Osteocyte (in vitro differentiated cells): Measurements from ENCODE around the gene RARB. TPM values are rescaled to one million over a fixed set of nuclear protein-coding genes. Genes with fewer than 3 reads are reported as not detected.
A peak's percentile ranks its signal among the peaks of the same experiment; 100 is the strongest.

Source experiments
- DNase-seq: peaks from one replicate; pipeline ENCODE4 v3.0.0; 2021; ENCODE audit warnings: mixed read lengths; ENCODE audit not compliant: unreplicated experiment; ENCODE audit errors: extremely low spot score
- H3K27ac Mint-ChIP-seq: one replicate; pipeline ENCODE4 v1.8.0; 2021; ENCODE audit warnings: mild to moderate bottlenecking, mixed read lengths; ENCODE audit not compliant: unreplicated experiment
- H3K27me3 Mint-ChIP-seq: one replicate; pipeline ENCODE4 v1.8.0; 2021; ENCODE audit warnings: mixed read lengths; ENCODE audit not compliant: unreplicated experiment
- H3K36me3 Mint-ChIP-seq: one replicate; pipeline ENCODE4 v1.8.0; 2021; ENCODE audit warnings: mixed read lengths; ENCODE audit not compliant: unreplicated experiment
- H3K4me1 Mint-ChIP-seq: one replicate; pipeline ENCODE4 v1.8.0; 2021; ENCODE audit warnings: mixed read lengths; ENCODE audit not compliant: unreplicated experiment
- H3K4me3 Mint-ChIP-seq: one replicate; pipeline ENCODE4 v1.8.0; 2021; ENCODE audit warnings: mild to moderate bottlenecking, moderate library complexity, mixed read lengths; ENCODE audit not compliant: unreplicated experiment
- H3K9me3 Mint-ChIP-seq: one replicate; pipeline ENCODE4 v1.8.0; 2021; ENCODE audit warnings: mixed read lengths; ENCODE audit not compliant: unreplicated experiment
- CTCF ChIP-seq: fragments of 200-600 bp; sonication (generic); IDR thresholded peaks from 2 replicates; pipeline ENCODE4 v1.5.0; 2021; ENCODE audit warnings: antibody characterized with exemption, mild to moderate bottlenecking, moderate library complexity
- total RNA-seq: library from RNA; stranded (reverse); gene quantifications from 2 replicates; pipeline ENCODE4 v1.2.1, GENCODE V29; 2021

The RARB gene
- total RNA-seq, 1 donor from 2014 or later = 4.8 TPM

- H3K27me3 Mint-ChIP-seq = no peaks in the 10 kb centered on the region
- no peak for DNase-seq
- no peak overlapping the region for H3K4me3 Mint-ChIP-seq
- no peak for TF ChIP-seq CTCF
- H3K9me3 Mint-ChIP-seq = no peaks in the 10 kb centered on the region
- no peaks in the 10 kb centered on the region for H3K36me3 Mint-ChIP-seq
- H3K4me1 Mint-ChIP-seq = peaks cover 70% of the 10 kb centered on the region
- no peak overlapping the region for H3K27ac Mint-ChIP-seq
Observed at GRCh38 chr3:25452192-25452591, 24.1 kb downstream of the RARB start.

GRCh38 chr3:25452740-25453139 is 24.7 kb downstream of the RARB start:
- Mint-ChIP-seq H3K4me1 (peaks cover 70% of the 10 kb centered on the region), H3K36me3 (no peaks in the 10 kb centered on the region), H3K9me3 (no peaks in the 10 kb centered on the region), H3K4me3 (no peak overlapping the region), H3K27ac (no peak overlapping the region), H3K27me3 (no peaks in the 10 kb centered on the region)
- DNase-seq = no peak
- no peak for TF ChIP-seq CTCF

GRCh38 chr3:25453619-25454004 is 25.5 kb downstream of the RARB start:
- peak overlapping the region; percentile 44 for H3K4me3 Mint-ChIP-seq
- H3K27ac Mint-ChIP-seq = peak overlapping the region; percentile 90
- no peak for DNase-seq
- TF ChIP-seq CTCF = no peak
- no peaks in the 10 kb centered on the region for H3K9me3 Mint-ChIP-seq
- H3K4me1 Mint-ChIP-seq = peaks cover 70% of the 10 kb centered on the region
- H3K27me3 Mint-ChIP-seq = no peaks in the 10 kb centered on the region
- no peaks in the 10 kb centered on the region for H3K36me3 Mint-ChIP-seq

- Mint-ChIP-seq H3K27me3 (no peaks in the 10 kb centered on the region), H3K4me3 (peak overlapping the region; percentile 44), H3K9me3 (no peaks in the 10 kb centered on the region), H3K27ac (peak overlapping the region; percentile 90), H3K4me1 (peaks cover 68% of the 10 kb centered on the region), H3K36me3 (no peaks in the 10 kb centered on the region)
- TF ChIP-seq CTCF = no peak
- DNase-seq = no peak
Observed at GRCh38 chr3:25454005-25454927, 26.2 kb downstream of the RARB start.

- Mint-ChIP-seq H3K27me3 (no peaks in the 10 kb centered on the region), H3K27ac (peak overlapping the region; percentile 90), H3K4me1 (peaks cover 62% of the 10 kb centered on the region), H3K4me3 (peak overlapping the region; percentile 22), H3K9me3 (no peaks in the 10 kb centered on the region), H3K36me3 (no peaks in the 10 kb centered on the region)
- TF ChIP-seq CTCF = no peak
- DNase-seq = no peak
Observed at GRCh38 chr3:25455441-25456132, 27.5 kb downstream of the RARB start.
